Cortex of kidney (tissue), 1 donor: ENCODE measurements around the gene ACTBL2.
"Not testable (repeated sequence)": the region's sequence is repeated elsewhere in the genome, so short reads cannot be mapped to it uniquely, and the experiment has no call there.

Source experiments
- DNase-seq: peaks from one replicate; lab custom pipeline; 2025; lab: John Stamatoyannopoulos, UW

The ACTBL2 gene

DNA sequence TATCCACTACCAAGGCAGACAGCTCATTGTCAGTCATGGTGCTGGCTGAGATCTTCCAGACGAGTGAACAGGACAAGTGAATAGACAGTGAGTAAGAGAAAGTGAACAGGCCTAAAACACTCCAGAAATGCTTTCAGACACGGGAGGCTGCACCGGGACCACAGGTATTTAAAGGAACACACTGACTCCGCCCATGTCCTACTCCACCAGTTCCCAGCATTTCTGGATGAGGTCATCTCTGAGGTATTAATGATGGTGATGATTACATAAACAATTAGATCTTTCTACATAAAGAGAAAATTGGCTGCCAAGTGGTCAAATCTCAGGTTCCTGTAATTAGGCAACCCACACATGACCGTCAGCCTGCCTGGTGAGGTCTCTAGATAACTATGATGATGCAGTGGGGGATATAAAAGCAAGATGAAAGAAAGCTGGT is at the start of gene ACTBL2:
Gene ACTBL2 (minus strand): TSS at position 141 of the 436 bp plus-strand sequence. CDS start 104 bp downstream, at position 37.
- no peak for DNase-seq

DNA sequence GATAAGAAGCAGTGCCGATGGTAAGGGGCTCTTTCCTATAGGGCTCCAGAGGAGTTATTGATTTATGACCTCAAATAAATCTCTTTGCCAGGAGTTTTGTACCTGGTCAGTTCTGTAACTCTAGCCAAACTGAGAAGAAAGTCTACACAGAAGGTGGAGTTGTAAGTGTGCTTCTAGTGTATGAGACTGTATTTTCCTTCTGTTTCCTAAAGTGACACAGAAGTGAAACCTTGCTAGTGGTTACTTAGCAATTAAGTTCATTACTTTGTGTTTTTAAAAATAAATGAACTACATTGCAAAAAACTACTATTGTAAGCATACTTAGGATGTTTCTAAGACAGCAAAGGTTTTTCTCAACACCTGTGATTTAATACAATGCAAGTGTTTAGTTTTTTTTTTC is 48.7 kb upstream of the ACTBL2 start:
- DNase-seq = no peak

DNA sequence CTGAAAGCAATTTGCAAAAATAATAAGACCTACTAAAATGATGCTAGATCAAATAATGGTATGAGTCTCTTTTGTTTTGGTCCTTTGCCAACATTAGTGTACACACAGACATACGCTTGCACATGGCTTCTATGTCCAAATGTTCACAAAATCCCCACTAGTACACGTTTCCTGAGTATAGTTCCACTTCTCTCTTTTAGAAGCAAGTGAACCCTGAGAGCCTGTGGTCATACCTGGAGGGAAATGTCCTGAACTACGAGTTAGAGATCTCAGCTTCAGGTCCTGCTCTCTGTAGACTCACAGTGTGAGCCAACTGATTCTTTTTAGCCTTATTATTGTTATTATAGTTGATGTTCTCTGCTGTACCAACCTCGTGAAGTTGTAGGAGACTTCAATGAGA is 47.3 kb upstream of the ACTBL2 start:
- no peak for DNase-seq

DNA sequence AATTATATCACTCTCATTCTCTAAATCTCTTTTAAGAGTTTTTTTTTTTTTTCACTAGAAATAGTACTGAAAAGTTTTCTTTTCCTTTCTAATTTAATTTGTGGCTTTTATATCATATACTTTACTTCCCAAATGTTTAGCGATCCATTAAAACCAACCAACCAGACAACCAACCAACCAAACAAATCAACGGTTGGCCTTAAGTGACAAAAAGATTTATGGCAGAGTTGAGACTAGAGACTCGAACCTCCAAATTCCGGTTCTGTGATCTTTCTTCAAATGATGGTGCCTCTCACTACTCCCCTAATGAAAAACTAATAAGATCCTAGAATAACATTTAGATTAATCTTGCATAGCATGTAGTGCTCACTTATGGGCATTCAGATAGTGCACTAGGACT is 45.3 kb upstream of the ACTBL2 start:
- no peak for DNase-seq

DNA sequence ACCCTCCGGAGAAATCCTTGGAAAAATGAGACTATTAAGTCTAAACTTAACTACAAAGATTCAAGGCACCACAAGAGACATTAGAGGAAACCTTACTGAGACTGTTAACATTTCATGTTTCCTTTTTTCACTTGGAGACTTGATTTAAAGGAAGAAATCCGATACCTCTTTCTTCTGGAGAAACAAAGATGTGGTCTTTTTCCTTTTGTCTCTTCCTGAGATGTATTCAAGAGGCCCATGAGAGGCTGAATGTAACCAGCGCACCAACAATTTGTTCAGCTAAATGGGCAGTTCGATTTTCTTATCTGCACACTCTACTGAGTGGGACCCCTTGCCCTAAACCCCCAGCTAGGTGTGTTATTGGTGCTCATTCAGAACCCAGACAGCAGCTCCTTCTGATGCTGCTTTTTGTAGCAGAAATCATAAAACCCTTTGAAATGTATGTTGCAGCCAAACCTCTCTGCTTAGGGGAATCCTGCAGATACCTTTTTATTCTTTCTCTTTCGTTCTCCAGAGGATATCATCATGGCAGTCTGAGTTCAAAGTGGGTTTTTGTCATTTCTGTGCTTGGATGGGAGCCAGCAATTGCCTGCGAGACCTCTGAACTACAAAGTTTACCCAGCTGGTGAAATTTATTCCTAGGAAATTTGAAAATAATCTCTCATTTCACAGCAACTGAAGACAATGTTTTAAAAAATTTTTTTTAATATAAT is 41.9 kb upstream of the ACTBL2 start:
- no peak for DNase-seq

DNA sequence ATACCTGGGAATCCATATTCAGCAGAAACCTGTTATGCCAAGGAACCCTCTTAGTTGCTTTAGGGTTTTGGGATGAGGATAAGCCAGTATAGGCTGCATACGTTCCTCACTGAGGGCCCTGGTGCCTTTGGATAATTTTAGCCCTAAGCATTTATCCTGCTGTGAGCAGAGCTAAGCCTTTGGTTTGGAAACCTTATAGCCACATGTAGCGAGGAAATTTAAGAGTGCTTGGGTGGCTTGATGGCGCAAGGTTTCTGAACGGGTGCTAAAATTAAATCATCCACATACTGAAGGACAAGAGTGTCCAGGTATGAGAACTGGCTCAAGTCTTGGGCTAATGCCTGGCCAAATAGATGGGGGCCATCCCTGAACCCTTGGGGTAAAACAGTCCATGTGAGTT is 39.9 kb upstream of the ACTBL2 start:
- not testable (repeated sequence) for DNase-seq

DNA sequence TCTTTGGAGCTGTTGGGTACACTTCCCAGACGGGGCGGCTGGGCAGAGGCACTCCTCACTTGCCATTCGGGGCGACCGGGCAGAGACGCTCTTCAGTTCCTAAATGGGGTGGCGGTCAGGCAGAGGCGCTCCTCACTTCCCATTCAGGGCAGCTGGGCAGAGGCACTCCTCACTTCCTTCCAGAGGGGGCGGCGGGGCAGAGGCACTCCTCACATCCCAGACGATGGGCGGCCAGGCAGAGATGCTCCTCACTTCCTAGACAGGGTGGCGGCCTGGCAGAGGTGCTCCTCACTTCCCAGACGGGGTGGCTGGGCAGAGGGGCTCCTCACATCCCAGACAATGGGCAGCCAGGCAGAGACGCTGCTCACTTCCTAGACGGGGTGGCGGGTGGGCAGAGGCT is 35.8 kb upstream of the ACTBL2 start:
- not testable (repeated sequence) for DNase-seq

DNA sequence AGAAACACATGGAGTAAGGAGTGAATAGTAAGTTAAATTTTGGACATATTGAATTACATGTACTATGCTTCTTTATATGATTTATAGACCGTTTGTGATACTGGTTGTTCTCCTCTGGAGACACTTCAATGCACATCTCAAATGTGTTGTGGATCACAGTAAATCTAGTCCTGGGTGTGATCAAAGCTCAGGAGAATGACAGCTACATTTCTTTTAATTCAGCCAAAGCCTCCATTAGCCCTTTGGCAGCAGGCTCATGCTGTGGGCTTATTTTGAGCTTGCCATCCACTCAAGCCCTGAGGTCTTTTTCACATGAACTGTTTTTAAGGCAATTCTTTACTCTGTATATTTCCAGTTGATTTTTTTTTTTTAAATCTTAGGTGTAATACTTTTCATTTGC is 34.6 kb upstream of the ACTBL2 start:
- no peak for DNase-seq

DNA sequence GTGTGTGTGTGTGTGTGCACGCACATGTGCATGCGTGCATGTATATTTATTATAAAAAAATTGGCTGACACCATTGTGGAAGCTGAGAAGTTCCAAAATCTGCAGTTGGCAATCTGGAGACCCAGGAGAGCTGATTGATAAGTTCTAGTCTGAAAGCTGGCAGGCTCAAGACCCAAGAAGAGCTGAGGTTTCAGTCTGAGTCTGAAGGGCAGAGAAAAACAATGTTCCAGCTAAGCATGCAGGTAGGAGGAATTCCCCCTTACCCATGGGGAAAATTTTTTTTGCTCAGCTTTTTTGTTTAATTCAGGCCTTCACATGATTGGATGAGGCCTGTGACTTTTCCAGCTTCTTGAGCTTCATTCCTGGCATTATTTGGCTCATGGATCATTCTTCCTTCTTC is 31.2 kb upstream of the ACTBL2 start:
- no peak for DNase-seq

DNA sequence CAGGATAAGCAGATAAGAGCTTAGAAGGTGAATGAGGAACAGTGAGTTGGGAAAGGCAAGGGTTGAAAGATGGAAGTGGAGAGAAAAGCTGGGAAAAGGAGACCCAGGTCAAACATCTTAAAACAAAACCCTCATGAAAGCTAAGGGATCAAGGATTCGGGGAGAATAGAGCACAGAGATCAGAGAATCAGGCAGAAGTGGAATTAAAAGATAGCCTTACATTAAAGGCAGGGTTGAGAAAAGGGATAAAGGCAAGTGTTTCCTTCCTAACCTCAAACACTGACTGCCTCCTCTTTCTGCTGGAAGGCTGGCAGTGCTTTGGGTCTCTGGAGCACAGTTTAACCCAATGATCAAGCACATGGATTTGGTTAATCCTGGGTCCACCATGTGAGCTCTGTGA is 28.7 kb upstream of the ACTBL2 start:
- no peak for DNase-seq

DNA sequence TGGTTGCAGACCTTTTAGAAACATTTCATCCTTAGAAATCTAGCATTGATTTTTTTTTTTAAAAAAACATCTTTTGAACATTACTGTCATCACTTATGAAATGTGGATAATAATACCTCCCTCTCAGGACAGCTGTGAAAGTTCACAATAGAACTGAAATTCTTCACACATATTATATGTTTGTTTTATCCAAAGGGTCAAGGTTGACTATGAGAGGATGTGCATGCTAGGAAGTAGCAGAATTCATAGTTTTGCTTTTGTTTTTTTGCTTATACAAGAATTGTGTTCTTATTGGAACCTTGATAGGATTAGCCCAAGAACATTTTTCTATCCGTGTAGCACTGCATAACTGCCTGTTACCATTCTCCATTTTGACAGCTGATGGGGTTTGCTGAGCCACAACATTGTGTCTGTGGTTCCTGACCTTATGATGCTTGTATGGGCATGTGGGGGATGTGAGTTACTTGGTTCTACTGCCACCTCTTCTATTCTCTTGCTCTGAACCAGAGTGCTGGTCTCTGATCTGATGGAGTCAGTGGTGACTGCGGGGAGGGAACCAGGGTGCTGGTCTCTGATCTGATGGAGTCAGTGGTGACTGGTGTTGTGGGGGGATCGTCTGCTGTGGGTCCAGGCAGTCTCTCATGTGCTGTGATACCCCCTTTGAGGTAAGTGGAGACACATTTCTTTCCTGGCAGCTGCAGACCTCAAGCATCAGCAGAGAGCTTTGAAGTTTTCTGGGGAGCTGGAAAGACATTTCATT is 27.1 kb upstream of the ACTBL2 start:
- no peak for DNase-seq

DNA sequence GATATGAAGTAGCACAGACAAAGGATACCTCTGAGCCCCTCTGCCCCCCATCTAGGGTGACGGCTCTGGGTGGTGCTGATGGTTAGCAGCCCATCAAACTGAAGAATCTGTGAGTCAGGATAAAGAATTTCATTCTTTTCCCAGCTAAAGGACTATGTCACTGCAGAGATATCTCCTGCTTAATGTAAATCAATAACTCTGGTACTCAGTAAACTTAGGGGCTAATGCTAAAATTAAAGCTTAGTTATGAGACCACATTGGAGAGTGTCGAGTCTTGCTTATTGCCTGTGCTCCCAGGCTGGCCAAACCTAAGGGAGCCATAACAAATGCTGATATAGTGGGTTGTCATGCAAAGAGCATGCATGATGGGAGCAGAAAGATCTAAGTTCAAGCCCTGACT is 25.6 kb upstream of the ACTBL2 start:
- no peak for DNase-seq

DNA sequence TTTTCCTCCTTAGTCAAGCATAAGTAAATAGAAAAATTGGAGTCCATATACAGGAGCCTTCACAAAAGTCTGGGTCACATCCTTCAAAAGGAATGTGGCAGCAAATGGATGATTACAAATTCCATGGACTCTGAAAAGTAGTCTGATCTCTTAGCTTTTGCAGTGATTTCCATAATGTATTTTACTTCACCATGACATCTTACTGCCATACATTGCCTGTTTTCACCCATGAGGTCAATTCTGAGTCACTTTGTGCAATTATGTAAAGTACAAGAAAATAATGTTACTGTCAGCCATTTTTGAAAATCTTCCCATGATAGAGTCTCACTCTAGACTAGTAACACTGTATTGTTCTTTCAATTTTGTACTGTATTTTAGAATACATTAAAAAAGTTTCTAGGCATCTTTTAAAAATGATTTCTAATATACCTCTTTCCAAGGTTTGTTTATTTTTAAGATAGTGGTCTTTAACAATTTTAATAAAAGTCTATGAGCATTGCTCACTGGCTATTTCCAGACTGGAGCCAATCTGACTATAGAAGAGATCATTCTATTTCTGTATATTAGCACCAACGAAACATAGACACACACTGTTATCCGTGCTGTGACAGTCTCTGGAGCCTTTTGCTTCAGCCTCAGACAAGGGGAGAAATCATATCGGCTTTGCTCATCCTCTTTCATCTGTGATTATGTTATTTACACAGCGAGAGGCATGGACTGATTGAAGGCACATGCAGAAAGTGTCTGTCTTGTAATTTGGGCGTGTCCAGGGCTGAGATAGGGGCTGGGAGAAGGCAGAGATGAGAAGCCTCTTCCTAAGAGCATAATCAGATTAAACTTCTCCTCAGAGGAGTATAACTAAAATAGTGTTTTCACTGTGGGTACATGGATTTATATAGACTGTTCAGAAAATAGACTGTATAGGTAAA is 22.9 kb upstream of the ACTBL2 start:
- DNase-seq = no peak

DNA sequence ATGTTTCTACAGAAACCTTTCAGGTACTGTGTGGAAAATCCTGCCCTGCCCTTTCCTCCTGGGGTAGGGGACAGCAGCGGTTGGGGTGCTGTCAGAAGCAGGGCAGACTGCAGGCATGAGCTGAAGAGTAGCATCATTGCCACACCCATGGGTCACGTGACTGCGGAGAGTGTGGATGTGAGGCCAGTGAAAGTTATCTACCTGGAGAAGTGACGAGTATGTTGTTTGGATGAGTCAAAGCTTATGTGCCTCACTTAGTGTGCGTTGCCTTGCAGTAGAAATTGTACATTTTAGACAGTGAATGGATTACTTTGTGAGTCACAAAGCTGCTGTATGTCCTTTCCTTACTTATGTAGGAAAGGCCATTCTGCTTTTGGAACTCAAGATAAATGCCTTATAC is 21.7 kb upstream of the ACTBL2 start:
- no peak for DNase-seq

DNA sequence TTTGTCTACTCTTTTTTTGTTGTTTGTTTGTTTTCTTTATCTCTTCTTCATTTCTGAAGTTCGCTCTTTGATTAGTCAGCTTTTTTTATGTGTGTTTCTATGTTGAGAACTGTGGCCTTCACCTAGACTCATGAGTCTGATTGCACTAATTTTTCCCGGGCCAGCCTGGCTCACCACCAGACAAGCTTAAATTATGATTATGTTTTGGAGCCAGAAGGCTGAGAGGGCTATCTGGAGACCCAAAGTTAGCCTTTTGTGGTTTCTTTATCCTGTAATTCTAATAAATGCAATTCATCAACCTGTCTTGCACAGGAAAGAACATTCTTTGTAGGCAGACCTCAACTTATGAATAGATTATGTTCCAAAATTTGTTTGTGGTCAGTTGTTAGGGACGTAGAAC is 20.8 kb upstream of the ACTBL2 start:
- DNase-seq = no peak

DNA sequence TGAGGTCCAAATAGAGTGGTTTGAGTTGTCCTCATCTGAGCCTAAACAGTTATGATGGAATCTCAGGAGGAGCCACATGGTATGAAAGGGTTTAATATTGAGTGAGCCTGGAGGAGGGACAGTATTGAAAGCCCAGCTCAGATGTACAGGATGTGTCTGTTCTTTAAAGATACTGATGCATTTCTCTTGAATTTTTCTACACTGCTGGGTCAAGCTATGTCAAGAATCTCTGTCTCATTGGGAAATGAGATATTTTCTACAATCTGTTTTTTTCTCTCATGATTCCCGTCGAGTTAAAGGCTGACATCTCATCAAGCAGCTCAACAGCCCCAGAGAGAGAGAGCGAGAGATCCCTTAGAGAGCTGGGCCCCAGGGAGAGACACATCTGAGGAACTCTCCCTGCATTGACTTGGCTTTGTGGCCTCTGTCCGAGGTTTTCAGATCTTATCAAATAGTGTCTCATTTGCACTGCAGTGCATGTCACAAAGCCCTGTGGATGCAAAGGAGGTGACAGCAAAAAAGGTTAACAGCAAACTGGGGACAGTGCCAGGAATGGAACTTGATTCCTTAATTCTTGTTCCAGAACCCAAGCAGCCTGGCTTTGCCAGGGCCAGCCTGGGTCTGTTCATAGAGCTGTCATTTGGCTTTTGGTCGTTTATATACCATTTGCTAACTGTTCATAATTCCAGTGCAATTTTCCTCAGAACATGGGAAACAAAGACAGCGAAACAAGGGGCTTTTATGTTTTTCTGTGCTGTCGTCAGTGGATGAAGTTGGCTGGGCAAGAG is 19.0 kb upstream of the ACTBL2 start:
- DNase-seq = no peak

DNA sequence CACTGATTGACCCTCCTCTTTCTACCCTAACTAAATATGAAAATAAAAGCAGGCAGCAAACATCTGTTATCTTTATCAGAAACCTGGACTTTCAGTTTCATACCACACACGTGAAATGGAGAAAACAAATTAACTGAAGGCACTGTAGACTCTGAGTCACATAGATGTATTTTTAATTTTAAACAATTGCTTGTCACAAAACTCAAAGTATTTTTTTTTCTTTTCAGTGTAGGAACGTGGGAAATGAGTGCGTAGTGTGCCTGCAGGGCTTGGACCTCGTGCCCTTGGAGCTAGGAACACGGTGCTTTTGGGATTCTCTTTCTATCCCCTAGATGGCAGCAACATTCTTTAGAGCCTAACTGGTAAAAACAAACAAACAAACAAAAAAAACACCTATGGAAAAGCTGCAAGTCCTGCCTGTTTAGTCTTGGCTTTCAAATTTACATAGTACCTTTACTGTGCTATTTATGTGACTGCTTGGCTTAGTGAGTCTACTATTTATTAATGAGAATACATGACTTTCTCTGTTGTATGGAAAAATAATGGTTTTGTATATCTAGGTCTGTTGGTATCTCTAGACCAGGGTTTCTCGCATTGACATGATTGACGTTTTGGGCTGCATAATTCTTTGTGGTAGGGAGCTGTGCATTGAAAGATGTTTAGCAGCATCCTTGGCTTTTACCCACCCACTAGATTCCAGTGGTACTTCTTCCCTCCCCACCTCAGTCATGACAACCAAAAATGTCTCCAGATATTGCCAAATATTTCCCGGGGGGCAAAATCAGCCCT is 16.8 kb upstream of the ACTBL2 start:
- DNase-seq = no peak

DNA sequence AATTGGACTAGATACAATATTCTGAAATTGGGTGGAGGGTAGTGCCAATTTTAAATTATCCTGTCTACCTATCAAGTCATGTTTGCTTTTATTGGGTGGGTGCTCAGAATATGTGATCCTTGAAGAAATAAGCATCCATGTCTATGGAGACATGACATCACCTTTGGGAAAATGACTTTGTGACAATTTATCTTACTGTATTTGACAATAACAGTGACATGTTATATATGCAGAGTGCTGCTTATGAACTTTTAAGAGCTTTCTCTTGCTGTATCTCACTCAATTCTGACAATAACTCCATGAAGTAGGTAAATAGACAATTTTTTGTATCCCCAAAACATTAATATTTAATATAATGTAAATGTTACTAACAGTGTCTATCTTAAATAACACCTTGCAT is 15.1 kb upstream of the ACTBL2 start:
- no peak for DNase-seq

DNA sequence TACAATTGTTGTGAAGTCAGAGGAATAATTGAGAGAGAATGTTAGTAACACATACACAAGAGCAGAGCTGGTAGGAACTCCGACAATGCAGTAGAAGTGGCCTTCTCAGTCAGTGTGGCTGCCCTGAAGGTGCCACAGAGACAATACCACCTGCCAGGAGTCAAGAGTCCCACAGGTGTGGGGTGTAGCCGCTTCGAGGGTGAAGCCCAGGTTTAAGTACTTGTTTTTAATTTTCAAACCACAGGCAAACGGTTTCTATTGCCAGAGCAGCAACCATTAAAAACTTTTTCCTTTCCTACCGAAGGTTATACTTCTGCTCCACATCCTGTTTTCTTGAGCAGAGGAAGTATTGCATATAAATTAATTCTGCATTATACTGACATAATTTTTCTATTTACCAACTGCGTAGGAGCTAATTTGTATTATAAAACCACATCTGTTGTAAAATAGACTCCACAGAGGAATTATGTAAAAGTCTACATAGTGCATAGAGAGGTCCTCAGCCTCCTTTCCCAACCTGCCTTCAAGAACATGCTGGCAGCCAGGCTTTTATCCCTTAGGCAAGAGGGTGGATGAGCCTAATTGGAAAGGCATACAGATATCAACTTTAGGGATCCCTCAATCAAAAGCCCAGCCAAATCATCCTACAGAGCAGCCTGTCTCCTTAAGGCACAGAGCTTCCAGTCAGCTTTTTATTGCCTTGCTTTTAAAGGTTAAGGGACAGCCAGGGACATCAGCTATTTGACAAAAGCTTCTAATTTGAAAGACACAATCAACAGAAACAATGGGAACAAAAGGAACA is 12.9 kb upstream of the ACTBL2 start:
- no peak for DNase-seq
